Peyer's patch (tissue), 4 donors: ENCODE data around the gene VPS33A.

Experiments used
- POLR2A ChIP-seq, 2 donors: fragments of 450-650 bp; IDR thresholded peaks; one replicate each; pipeline ENCODE4 v1.5.1; 2017; ENCODE audit warnings: antibody characterized with exemption in 2 of 2, mild to moderate bottlenecking in 2 of 2, moderate library complexity in 2 of 2
- TF ChIP-seq, protein P1 (sequence below), 6 experiments: fragments of 450-650 bp in 4 of 6; fragments of 200-600 bp in 2 of 6; sonication (generic) in 1 of 6; IDR thresholded peaks; one replicate each; pipeline ENCODE4 v1.5.1; 2017 to 2019; ENCODE audit warnings: antibody characterized with exemption in 6 of 6, mild to moderate bottlenecking in 3 of 6, moderate library complexity in 1 of 6

DNA sequence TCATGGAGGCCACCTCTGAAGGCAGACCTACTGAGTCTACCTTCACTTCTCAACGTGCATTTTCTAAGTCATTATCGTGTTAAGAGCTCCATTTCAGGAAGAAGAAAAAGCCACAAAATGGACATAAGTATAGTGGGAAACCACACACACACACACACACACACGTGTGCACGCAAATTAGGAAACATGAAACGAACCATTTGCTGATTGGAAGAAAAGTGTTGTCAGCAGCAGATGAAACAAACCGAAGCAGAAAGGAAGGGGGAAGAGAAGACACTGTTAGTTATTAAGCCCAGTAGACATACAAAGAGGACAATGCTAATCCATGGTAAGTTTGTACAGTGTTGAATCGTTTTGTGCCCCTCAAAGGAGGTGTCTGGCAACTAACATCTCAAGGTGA, 9.9 kb upstream of the VPS33A start:
- TF ChIP-seq, protein P1, sequence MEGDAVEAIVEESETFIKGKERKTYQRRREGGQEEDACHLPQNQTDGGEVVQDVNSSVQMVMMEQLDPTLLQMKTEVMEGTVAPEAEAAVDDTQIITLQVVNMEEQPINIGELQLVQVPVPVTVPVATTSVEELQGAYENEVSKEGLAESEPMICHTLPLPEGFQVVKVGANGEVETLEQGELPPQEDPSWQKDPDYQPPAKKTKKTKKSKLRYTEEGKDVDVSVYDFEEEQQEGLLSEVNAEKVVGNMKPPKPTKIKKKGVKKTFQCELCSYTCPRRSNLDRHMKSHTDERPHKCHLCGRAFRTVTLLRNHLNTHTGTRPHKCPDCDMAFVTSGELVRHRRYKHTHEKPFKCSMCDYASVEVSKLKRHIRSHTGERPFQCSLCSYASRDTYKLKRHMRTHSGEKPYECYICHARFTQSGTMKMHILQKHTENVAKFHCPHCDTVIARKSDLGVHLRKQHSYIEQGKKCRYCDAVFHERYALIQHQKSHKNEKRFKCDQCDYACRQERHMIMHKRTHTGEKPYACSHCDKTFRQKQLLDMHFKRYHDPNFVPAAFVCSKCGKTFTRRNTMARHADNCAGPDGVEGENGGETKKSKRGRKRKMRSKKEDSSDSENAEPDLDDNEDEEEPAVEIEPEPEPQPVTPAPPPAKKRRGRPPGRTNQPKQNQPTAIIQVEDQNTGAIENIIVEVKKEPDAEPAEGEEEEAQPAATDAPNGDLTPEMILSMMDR (IDR thresholded peaks at IDR 0.05): no peak
- TF ChIP-seq POLR2A (IDR thresholded peaks at IDR 0.05): no peak
